ENCODE measurements around the gene DMRT1. TPM values are rescaled to one million over a fixed set of nuclear protein-coding genes. Genes with fewer than 3 reads are reported as not detected.

Gene DMRT1
- polyA plus RNA-seq, 3 donors from 2014 or later: not detected

DNA sequence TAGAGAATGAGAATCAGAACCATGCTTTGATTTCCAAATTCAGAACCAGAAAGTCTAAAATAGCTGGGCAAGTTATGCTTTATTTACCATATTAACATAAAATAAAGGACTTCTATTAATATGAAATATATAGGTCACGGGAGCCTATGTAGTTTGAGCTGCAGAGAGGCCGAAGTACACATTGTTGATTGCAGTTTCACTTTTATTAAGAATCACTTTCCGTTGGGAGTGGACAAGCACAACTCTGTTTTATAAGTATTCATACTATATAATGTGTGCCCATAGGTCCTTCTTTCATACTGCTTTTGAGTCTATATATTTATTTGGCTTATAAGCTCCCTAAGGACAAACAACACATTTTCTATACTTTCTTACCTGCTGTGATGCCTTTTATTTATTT is 76.2 kb downstream of the DMRT1 start:
- H3K27ac Mint-ChIP-seq: no peak overlapping the region
- no peaks in the 10 kb centered on the region for H3K4me1 Mint-ChIP-seq
- no peak overlapping the region for H3K4me3 Mint-ChIP-seq
- H3K9me3 Mint-ChIP-seq: no peaks in the 10 kb centered on the region
- no peak for DNase-seq
- H3K27me3 Mint-ChIP-seq (ENCODE audit: low read depth in 3 of 3): peaks cover 0 to 5% (median 1%) of the 10 kb centered on the region in 3 donors
- H3K36me3 Mint-ChIP-seq: no peaks in the 10 kb centered on the region

DNA sequence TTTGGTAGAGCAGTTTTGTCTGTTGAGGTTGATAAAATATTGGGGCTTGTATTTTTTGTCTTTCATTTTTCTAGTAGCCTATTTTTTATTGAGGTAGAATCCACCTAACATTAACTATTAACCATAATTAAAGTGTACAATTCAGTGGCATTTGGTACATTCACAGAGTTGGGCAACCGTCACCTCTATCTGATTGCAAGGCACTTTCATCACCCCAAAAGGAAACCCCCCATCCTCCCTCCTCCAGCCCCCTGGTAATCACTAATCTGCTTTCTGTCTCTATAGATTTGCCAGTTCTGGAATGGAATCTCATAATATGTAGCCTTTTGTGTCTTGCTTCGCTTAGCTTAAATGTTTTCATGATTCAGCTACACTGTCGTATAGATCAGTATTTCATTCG is 79.4 kb downstream of the DMRT1 start:
- H3K4me3 Mint-ChIP-seq: no peak overlapping the region

DNA sequence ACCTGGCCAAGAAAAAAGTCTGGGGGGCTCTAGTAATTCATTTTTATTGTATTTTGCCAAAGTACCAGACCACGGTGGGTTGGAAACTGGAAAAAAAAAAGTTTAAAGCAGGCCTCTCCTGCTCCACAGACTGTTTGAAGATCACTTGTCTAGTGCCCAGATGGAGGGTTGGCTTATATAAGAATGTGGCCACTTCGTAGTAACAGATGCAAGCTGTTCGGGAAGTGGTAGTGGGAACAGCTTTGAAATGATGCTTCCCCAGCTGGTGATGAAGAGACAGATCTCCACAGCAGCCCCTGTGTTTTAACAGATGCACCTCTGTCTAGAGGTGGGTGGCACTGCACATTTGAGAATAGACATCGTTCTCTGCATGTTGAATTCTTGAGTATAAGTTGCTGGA is 80.7 kb downstream of the DMRT1 start:
- H3K27ac Mint-ChIP-seq: no peak overlapping the region
- H3K27me3 Mint-ChIP-seq (ENCODE audit: low read depth in 3 of 3): peaks cover 3 to 5% (median 5%) of the 10 kb centered on the region in 3 donors
- no peak overlapping the region for H3K4me3 Mint-ChIP-seq
- no peaks in the 10 kb centered on the region for H3K36me3 Mint-ChIP-seq
- peaks cover 0 to 1% (median 0%) of the 10 kb centered on the region in 6 donors for H3K9me3 Mint-ChIP-seq
- no peaks in the 10 kb centered on the region for H3K4me1 Mint-ChIP-seq
- no peak for DNase-seq

More for the DNA sequence above, 79.4 kb downstream of the DMRT1 start:
- DNase-seq: no peak
- Mint-ChIP-seq H3K4me1 (no peaks in the 10 kb centered on the region), H3K27me3 (ENCODE audit: low read depth in 3 of 3) (peaks cover 0 to 5% (median 2%) of the 10 kb centered on the region in 3 donors), H3K9me3 (no peaks in the 10 kb centered on the region), H3K27ac (no peak overlapping the region), H3K36me3 (no peaks in the 10 kb centered on the region)

DNA sequence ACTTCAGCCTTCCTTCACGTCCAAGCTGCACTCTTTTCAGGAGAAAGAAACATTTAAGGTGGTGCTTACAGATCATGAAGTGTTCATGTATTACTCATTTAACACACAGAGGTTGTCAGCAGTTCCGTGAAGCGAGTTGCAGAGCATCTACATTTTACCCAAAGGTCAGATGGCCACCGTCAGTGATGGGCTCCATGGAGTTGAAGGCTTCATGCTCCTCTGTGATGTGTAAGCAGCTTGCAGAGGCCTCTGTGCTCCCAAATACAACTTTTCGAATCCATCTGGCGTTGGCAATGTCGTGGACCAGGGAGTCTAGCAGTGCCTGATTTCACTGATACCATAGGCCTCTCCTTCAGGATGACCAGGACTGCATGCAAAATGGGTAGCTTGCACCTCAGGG is 81.2 kb downstream of the DMRT1 start:
- H3K36me3 Mint-ChIP-seq: no peaks in the 10 kb centered on the region
- no peaks in the 10 kb centered on the region for H3K4me1 Mint-ChIP-seq
- H3K27me3 Mint-ChIP-seq (ENCODE audit: low read depth in 3 of 3): peaks cover 3 to 6% (median 5%) of the 10 kb centered on the region in 3 donors
- no peak overlapping the region for H3K27ac Mint-ChIP-seq
- H3K4me3 Mint-ChIP-seq: no peak overlapping the region
- DNase-seq: no peak
- H3K9me3 Mint-ChIP-seq: peaks cover 0 to 1% (median 0%) of the 10 kb centered on the region in 6 donors

DNA sequence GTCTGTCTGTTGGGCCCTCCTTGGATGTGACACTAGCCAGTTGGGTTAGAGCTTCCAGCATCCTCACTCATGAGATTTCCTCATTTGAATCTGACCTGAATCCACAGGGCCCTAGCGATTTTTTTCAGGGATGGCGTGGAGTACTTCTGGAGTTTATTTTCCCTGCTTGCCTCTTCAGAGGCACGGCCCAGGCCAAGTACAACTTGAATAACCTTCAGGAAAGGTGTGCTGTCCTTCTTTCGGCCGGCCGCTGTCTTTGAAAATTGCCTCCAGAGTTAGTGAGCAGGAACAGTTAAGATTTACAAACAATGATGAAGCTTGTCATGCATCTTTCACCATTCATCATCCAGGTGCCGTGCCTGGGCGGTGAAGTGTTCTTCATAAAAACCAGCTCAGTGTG is 85.5 kb downstream of the DMRT1 start:
- Mint-ChIP-seq H3K9me3 (peaks cover 0 to 1% (median 0%) of the 10 kb centered on the region in 6 donors), H3K27me3 (ENCODE audit: low read depth in 3 of 3) (peaks cover 4 to 9% (median 5%) of the 10 kb centered on the region in 3 donors), H3K27ac (no peak overlapping the region), H3K4me3 (no peak overlapping the region), H3K36me3 (no peaks in the 10 kb centered on the region), H3K4me1 (no peaks in the 10 kb centered on the region)
- no peak for DNase-seq

DNA sequence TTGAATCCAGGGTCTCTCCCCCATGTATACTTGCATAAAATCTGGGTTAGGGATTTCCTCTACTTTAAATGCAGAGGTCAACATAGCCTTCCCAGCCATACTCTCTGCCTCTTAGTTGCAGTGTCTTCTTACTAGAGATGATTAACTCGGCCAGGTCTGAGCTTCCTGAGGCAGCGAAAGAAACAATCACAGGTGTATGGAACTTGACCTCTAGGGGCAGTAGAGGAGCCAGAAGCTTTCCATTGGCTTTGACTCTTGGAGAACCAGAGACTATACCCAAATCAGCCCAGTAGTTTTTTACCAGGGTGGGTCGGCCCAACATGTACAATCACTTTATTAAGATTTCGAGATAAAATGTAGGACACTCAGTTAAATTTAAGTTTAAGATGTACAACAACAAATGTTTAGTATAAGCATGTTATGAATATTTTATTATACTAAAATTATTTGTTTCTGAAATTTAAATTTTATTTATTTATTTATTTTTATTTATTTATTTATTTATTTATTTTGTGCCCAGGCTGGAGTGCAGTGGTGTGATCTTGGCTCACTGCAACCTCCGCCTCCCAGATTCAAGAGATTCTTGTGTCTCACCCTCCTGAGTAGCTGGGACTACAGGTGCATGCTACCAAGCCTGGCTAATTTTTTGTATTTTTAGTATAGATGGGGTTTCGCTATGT is 87.0 kb downstream of the DMRT1 start:
- no peak overlapping the region for H3K27ac Mint-ChIP-seq
- H3K4me3 Mint-ChIP-seq: no peak overlapping the region
- H3K9me3 Mint-ChIP-seq: peaks cover 0 to 1% (median 0%) of the 10 kb centered on the region in 6 donors
- no peaks in the 10 kb centered on the region for H3K36me3 Mint-ChIP-seq
- H3K4me1 Mint-ChIP-seq: no peaks in the 10 kb centered on the region
- peaks cover 2 to 9% (median 4%) of the 10 kb centered on the region in 3 donors for H3K27me3 Mint-ChIP-seq (ENCODE audit: low read depth in 3 of 3)
- no peak for DNase-seq

DNA sequence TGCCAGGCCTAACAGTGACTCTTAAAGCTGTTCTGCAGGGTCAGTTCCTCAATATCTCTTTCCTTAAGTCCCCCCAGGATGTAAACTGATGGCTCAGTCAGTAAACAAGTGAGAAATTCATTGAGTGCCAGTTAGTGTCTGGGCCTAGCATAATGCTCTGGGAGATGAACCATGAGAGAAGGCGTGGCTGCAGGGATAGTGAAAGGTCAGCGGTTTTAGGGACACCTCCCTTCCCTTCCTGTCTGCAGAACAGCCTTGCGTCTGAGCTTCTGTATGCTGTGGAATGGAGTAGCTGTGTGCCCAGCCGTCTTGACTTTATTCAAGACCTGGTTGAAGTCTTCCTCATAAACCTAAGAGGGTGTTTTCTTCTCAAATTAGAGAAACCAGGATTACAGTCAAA is 88.2 kb downstream of the DMRT1 start:
- Mint-ChIP-seq H3K9me3 (peaks cover 0 to 1% (median 0%) of the 10 kb centered on the region in 6 donors), H3K4me3 (no peak overlapping the region), H3K27ac (no peak overlapping the region), H3K4me1 (no peaks in the 10 kb centered on the region), H3K36me3 (no peaks in the 10 kb centered on the region), H3K27me3 (ENCODE audit: low read depth in 3 of 3) (peaks cover 0 to 11% (median 4%) of the 10 kb centered on the region in 3 donors)
- DNase-seq: no peak

DNA sequence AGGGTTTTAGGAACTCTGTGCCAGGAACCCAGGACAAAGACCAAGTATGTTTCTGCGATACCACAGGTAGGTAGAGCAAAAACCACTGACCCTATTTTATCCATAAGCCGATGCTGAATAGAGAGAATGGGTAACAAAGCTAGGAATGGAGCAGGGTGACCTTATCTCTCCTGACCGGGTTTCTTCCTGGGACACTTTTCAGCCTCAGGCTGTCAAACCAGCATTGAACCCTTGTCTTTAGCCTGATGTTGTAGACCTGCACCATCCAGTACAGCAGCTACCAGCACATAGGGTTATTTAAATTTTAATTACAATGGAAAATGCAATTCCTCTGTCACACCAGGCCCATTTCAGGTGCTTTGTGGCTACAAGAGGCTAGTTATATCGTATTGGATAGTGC is 91.9 kb downstream of the DMRT1 start:
- peaks cover 3 to 13% (median 8%) of the 10 kb centered on the region in 3 donors for H3K27me3 Mint-ChIP-seq (ENCODE audit: low read depth in 3 of 3)
- H3K4me1 Mint-ChIP-seq: no peaks in the 10 kb centered on the region
- DNase-seq: no peak
- no peak overlapping the region for H3K27ac Mint-ChIP-seq
- H3K9me3 Mint-ChIP-seq: peaks cover 0 to 2% (median 0%) of the 10 kb centered on the region in 6 donors
- no peak overlapping the region for H3K4me3 Mint-ChIP-seq
- peaks cover 0 to 4% (median 0%) of the 10 kb centered on the region in 3 donors for H3K36me3 Mint-ChIP-seq

DNA sequence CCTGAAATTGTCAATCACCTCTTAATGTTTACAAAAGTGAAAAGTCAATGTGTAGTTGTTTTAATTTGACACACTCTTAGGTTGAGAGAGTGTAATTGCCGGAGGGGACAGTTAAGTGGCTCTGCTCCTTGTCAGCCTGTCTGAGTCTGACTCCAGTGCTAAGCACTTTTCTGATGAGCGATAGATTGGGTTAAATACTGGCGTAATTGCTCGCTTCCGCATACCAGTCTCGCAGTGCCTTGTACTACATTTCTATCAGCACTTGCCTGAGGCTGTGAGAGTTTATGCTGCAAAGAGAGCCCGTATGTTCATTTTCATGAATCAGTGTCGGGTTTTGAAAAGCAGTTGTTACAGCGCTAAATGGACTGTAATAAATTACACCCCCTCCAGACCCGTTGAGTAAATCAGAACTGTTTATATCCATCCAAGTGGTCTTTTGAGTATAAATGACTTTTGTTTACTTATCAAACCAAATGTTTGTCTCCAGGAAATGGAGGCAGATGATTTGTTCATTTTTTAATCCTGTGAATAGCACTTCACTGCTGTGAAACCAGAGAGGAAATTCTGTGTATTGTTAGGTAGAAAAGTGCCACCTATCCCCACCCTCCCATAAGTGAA is 94.0 kb downstream of the DMRT1 start:
- H3K4me3 Mint-ChIP-seq: no peak overlapping the region
- peaks cover 0 to 9% (median 0%) of the 10 kb centered on the region in 3 donors for H3K36me3 Mint-ChIP-seq
- no peak overlapping the region for H3K27ac Mint-ChIP-seq
- no peak for DNase-seq
- H3K27me3 Mint-ChIP-seq (ENCODE audit: low read depth in 3 of 3): peaks cover 7 to 13% (median 8%) of the 10 kb centered on the region in 3 donors
- H3K9me3 Mint-ChIP-seq: peaks cover 0 to 12% (median 3%) of the 10 kb centered on the region in 6 donors
- H3K4me1 Mint-ChIP-seq: no peaks in the 10 kb centered on the region

DNA sequence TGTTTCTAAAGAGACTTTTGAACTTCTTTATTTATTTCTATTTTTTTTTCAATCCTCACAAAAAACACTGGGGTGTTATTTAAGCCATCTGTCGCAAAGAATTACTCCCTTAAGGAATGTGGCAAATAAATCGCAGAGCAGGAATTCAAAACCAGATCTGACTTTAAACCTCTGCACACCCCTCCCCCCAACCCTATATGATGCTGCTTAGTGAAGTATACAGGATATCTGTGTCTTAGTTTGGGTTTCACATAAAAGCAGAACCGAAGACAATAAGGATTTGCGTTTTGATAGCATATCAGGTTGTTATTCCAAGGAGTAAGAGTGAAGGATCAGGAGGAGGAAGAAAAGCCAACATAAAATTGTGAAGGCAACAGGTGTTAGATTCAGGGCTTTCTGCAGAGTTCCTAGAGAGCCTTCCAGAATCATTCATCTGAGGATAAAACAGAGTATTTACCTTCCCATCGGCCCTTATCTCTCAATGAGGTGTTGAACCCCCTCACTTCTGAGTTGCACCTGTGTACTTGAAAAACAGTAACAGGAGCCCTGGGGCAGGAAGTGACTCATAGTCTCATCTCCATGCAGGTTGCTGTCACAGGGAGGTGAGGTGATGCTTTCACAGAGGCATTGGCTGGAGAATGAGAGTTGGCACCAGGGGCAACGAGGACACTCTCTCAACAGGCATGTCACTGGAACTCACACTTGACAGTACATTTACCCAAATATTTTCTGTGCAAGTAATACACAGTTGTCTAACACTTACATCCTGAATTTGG is 101.5 kb downstream of the DMRT1 start:
- peaks cover 0 to 12% (median 2%) of the 10 kb centered on the region in 6 donors for H3K9me3 Mint-ChIP-seq
- H3K36me3 Mint-ChIP-seq: peaks cover 0 to 6% (median 0%) of the 10 kb centered on the region in 3 donors
- peaks cover 1 to 16% (median 7%) of the 10 kb centered on the region in 3 donors for H3K27me3 Mint-ChIP-seq (ENCODE audit: low read depth in 3 of 3)
- no peak for DNase-seq
- H3K27ac Mint-ChIP-seq: no peak overlapping the region
- H3K4me3 Mint-ChIP-seq: no peak overlapping the region
- H3K4me1 Mint-ChIP-seq: no peaks in the 10 kb centered on the region

DNA sequence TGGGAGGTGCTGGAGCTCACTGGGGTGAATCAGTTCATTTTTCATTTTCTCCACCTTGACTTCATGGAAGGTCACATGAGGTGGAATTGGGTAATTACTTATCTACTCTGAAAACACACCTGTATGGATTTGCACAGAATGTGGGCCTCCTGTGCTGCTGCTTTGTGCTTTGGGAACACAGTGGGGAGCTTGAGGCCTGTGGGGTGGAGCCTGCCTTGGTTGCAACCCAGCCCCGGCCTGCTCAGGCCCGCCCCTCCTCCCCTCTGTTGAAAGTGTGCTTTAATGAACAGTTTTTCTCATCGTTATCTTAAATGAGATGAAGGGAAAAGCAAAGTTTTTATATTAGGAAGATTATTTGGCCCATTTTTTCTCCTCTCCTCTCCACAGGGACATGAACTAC is 106.5 kb downstream of the DMRT1 start:
- no peaks in the 10 kb centered on the region for H3K9me3 Mint-ChIP-seq
- DNase-seq: no peak
- H3K27ac Mint-ChIP-seq: no peak overlapping the region
- H3K36me3 Mint-ChIP-seq: no peaks in the 10 kb centered on the region
- no peaks in the 10 kb centered on the region for H3K4me1 Mint-ChIP-seq
- peaks cover 4 to 20% (median 4%) of the 10 kb centered on the region in 3 donors for H3K27me3 Mint-ChIP-seq (ENCODE audit: low read depth in 3 of 3)
- no peak overlapping the region for H3K4me3 Mint-ChIP-seq

DNA sequence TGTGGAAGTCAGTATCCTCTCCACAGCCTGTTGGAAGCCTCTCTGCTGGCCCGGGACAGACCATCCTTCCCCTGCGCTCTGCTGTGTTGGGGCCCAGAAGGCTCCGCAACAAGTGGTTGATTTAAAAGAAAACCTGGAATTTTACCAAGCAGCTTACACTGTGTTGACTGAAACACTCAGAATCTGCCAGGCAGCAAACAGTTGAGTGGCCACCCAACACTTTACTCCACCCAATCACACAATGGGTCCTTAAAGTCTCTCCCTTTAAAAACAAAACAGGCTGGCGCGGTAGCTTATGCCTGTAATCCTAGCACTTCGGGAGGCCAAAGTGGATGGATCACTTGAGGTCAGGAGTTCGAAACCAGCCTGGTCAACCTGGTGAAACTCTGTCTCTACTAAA is 107.0 kb downstream of the DMRT1 start:
- Mint-ChIP-seq H3K4me1 (no peaks in the 10 kb centered on the region), H3K36me3 (no peaks in the 10 kb centered on the region), H3K4me3 (no peak overlapping the region), H3K9me3 (no peaks in the 10 kb centered on the region), H3K27me3 (ENCODE audit: low read depth in 3 of 3) (peaks cover 4 to 16% (median 4%) of the 10 kb centered on the region in 3 donors), H3K27ac (no peak overlapping the region)
- DNase-seq: no peak

DNA sequence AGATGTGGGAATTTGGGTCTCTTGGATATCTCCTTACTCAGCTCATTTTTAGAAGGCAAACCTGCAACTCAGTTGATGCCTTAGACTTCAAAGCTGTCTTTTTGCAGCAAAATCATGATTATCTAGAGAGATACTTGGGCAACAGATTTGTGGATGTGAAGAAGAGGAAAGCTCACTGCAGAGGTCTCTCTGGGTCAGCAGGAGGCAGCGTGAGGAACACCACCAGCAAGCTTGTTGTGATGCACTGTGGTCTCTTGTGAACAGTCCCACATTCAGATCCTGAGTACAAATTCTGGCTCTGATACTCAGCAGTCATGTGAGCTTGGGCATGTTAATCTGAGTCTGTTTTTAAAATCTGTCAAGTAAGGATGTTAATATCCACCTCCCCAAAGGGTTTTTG is 108.6 kb downstream of the DMRT1 start:
- H3K4me1 Mint-ChIP-seq: no peaks in the 10 kb centered on the region
- no peak overlapping the region for H3K27ac Mint-ChIP-seq
- H3K36me3 Mint-ChIP-seq: no peaks in the 10 kb centered on the region
- peaks cover 4 to 11% (median 4%) of the 10 kb centered on the region in 3 donors for H3K27me3 Mint-ChIP-seq (ENCODE audit: low read depth in 3 of 3)
- no peak overlapping the region for H3K4me3 Mint-ChIP-seq
- DNase-seq: no peak
- H3K9me3 Mint-ChIP-seq: no peaks in the 10 kb centered on the region

DNA sequence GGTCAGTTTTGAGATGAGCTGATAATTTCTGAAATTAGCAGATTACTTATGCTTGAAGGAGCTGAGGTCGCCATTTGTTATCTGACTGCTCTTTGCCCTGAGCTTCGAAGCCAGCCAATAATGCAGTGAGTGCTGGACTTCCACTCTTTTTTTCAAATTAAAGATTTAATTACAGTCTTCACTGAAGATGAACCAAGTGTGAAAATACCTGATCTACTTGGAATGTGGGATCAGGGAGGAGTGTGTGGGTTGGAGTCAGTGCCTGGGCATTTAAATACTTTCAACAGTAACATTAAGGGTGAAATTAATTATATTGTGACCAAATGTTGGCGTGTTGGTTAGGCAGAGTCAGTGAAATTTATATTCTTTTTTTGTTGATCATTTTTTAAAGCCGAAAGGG is 111.0 kb downstream of the DMRT1 start:
- no peaks in the 10 kb centered on the region for H3K9me3 Mint-ChIP-seq
- no peak overlapping the region for H3K4me3 Mint-ChIP-seq
- H3K4me1 Mint-ChIP-seq: no peaks in the 10 kb centered on the region
- DNase-seq: no peak
- H3K27ac Mint-ChIP-seq: no peak overlapping the region
- peaks cover 4 to 7% (median 4%) of the 10 kb centered on the region in 3 donors for H3K27me3 Mint-ChIP-seq (ENCODE audit: low read depth in 3 of 3)
- H3K36me3 Mint-ChIP-seq: no peaks in the 10 kb centered on the region

All from immature natural killer cell (primary cell).